HG03442 (cell line): ENCODE data around the gene CD22.
"Not testable (repeated sequence)": the region's sequence is repeated elsewhere in the genome, so short reads cannot be mapped to it uniquely, and the experiment has no call there.

Experiments used
- ATAC-seq: cut with Tn5 transposase; IDR thresholded peaks from one replicate; pipeline ENCODE4 v1.9.1; 2021; ENCODE audit warnings: mild to moderate bottlenecking, moderate library complexity; ENCODE audit not compliant: unreplicated experiment

Gene CD22

GRCh38 chr19:35328851-35329285 lies at the start of gene CD22:
Gene CD22, plus strand, starts transcription at chr19:35329187. Its CDS starts 2,854 bp downstream, at chr19:35332041.
- ATAC-seq: no peak

- ATAC-seq: no peak
Measured at GRCh38 chr19:35279374-35279773, 49.6 kb upstream of the CD22 start.

- ATAC-seq: no peak
Measured at GRCh38 chr19:35279985-35280821, 48.8 kb upstream of the CD22 start.

DNA sequence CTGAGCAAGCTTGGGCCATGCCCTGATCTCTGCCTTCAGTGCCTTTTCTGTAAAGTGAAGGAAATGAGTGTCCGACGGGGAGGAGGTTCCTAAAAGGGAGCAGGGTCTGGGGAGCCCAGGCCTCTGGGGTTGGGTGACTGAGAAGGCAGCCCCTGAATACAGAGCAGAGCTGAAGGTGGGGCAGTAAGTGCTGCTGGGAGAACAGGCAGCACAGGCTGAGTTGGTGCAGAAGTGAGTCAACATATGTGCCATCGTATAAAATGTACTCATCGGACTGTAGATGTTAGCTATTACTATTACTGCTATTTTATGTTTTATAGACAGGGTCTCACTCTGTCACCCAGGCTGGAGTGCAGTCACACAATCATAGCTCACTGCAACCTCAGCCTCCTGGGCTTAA lies 47.7 kb upstream of the CD22 start:
- ATAC-seq: no peak

DNA sequence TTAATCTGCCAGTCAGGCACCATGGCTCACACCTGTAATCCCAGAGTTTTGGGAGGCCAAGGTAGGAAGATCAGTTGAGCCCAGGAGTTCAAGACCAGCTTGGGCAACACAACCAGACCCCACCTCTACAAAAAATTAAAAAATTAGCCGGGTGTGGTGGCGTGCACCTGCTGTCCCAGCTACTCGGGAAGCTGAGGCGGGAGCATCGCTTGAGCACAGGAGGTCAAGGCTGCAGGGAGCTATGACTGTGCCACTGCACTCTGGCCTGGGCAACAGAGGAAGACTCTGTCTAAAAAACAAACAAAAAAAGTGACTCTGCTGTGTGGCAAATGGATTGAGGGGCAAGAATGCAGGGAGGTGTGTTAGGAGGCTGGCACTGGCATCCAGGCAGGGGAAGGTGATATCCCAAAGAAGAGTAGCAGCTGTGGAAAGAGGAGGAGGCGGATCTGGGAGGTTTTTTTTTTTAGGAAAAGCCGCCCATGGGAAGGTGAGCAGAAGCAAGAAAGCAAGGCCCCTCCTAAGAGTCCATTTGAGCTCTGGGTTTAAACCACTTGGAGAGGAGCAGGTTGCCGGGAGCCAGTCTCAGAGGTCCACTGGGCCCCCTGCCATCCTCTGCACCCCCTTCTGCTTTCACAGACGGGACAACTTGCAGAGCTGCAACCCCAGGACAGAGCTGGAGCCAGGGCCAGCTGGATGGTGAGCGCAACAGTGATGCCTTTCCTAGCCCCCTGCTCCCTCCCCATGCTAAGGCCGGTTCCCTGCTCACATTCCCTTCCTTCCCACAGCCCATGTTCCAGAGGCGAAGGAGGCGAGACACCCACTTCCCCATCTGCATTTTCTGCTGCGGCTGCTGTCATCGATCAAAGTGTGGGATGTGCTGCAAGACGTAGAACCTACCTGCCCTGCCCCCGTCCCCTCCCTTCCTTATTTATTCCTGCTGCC lies 44.6 kb upstream of the CD22 start:
- ATAC-seq: no peak

DNA sequence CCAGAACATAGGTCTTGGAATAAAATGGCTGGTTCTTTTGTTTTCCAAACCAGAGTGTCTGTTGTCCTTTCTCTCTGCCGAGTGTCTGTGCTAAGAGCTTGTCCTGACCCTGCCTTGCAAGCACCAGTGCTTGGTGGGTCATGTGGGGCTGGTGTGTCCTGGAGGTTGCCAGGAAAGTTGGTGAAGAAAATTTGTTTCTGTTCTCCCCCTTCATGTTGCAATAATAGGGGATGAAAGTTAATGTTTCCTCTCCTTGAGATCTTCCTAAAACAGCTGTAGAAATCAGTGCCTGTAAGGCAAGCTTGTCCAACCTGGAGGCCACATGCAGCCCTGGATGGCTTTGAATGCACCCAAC lies 43.9 kb upstream of the CD22 start:
- no peak for ATAC-seq

DNA sequence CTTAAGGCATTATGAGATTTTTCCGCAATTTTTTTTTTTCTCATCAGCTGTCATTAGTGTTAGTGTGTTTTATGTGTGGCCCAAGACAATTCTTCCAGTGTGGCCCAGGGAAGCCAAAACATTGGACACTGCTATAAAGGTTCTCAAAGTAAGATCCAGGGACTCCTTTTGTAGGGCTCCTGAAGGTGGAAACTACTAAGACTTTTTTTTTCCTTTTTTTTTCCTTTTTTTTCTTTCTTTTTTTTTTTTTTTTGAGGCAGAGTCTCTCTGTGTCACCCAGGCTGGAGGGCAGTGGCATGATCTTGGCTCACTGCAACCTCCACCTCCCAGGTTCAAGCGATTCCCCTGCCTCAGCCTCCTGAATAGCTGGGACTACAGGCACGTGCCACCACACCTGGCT lies 43.5 kb upstream of the CD22 start:
- ATAC-seq: not testable (repeated sequence)

GRCh38 chr19:35286101-35286500 lies 42.9 kb upstream of the CD22 start:
- ATAC-seq: not testable (repeated sequence)

- ATAC-seq: no peak
Measured at GRCh38 chr19:35287713-35288112, 41.3 kb upstream of the CD22 start.

DNA sequence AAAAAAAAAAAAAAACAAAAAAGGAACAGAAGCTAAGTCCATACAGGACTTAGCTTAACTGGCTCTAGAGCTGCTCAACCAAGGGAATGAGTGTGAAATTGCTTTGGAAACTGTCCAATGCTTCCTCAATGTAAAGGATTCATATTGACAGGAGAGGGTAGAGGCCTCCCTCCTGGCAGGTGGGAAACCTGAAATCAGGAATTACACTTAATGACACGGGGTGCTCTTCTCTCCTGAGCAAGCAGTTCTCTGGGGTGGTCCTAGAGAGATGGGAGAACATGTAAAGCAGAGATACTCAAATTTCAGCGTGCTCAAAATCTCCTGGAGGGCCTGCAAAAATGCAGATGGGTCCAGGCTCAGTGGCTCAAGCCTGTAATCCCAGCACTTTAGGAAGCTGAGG lies 40.7 kb upstream of the CD22 start:
- ATAC-seq: no peak

- no peak for ATAC-seq
Measured at GRCh38 chr19:35288906-35289305, 40.1 kb upstream of the CD22 start.

- ATAC-seq: no peak
Measured at GRCh38 chr19:35290381-35291127, 38.4 kb upstream of the CD22 start.

DNA sequence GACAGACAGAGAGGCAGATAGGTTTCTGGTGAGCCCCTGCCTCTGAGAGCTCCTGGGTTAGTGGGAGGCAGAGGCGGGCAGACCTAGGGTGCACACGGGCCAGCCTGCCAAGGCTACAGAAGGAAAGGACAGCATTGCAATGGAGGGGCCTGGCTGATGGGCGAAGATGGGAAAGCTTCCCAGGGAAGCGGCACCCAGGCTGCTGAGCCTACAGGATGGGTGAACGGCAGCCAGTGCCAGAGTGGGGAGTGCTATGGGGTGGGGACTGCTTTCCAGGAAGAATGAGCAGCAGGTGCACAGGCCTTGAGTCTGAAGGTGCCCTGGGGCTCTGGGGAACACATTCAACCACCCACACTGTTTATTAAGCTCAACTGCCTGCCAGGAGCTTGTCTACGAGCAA lies 37.7 kb upstream of the CD22 start:
- ATAC-seq: no peak

- no peak for ATAC-seq
Measured at GRCh38 chr19:35291916-35292315, 37.1 kb upstream of the CD22 start, which contains the start of gene MAG. Gene MAG, plus strand, starts transcription at chr19:35292161. Its CDS starts 3,248 bp downstream, at chr19:35295409.

DNA sequence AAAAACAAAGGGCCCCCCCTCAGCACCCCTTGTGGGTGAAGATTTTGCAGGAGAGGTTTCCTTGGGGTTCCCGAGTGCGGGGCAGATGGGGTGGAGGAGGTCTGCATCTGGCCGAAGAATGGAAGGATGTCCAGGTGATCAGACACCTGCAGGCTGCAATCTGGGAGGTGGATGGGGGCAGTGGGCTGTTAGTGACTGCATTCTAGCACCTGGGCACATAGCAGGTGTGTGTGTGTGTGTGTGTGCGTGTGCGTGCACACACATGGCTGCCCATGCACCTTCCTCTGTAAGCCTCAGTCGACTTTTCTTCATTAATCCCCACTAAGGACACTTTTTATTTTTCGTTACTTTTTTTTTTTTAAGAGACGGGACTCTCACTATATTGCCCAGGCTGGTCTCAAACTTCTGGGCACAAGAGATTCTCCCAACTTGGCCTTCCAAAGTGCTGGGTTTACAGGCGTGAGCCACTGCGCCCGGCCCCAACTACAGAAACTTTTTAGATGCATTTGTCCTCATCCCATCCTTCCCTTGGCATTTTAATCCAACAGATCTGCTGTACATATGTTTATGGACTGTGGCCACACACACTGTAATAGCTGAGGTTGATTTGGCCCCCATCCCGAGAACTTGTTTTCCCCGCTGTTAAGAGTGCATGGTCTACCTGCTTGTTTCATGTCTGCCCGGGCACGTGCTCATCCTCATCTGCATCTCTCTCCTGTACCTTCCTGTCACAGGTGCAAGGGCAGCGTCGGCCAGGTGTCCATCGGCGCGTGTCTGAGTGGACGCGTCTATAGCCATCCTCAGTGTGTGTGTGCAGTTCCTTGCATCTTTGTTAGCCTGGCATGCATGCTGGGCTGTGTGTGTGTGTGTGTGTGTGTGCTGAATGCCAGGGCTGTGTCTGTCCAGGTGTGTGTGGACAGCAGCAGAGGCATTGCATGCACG lies 36.3 kb upstream of the CD22 start:
- no peak for ATAC-seq

DNA sequence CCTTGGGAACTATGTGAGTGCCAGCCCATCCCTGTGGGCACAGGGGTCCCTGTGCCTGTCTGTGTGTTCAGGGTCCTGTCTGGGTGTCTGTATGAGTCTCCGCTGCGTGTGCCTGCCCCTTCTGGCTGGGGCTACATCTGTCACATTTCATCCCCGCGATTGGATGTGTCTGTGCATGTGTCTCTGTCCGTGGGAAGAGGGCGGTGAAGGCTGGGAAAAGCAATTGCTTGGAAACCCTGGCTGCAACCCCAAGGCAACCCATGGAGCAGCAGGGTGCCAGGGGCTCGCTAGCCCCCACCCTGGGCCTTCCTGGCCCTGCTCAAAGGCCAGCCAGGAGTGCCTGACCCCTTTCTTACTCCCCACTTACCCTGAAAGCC lies 35.6 kb upstream of the CD22 start:
- ATAC-seq: no peak

- no peak for ATAC-seq
Measured at GRCh38 chr19:35293808-35294207, 35.2 kb upstream of the CD22 start.

GRCh38 chr19:35294328-35294727 lies 34.7 kb upstream of the CD22 start:
- no peak for ATAC-seq

- ATAC-seq: no peak
Measured at GRCh38 chr19:35294859-35295791, 33.9 kb upstream of the CD22 start.
